Activated naive CD4-positive, alpha-beta T cell treated with anti-CD3 and anti-CD28 coated beads for 36 hours (primary cell): ENCODE results near the gene OBSCN. TPM values are rescaled to one million over a fixed set of nuclear protein-coding genes. Genes with fewer than 3 reads are reported as not detected.
"Not testable (repeated sequence)": the region's sequence is repeated elsewhere in the genome, so short reads cannot be mapped to it uniquely, and the experiment has no call there.

Source experiments
- CTCF ChIA-PET: fragments of 350-600 bp; sonication (Branson Sonifier 250); formaldehyde crosslinking; loops from one replicate; lab custom pipeline; 2021; ENCODE audit warnings: antibody characterized with exemption; lab: Charles Lee
- DNase-seq: peaks from one replicate; pipeline ENCODE4 v3.0.0-alpha.2; 2020
- H3K27ac Mint-ChIP-seq: one replicate; pipeline ENCODE4 v1.8.0; 2021; ENCODE audit warnings: mild to moderate bottlenecking, mixed read lengths
- H3K27me3 Mint-ChIP-seq: one replicate; pipeline ENCODE4 v1.8.0; 2021; ENCODE audit warnings: low read depth, mixed read lengths
- H3K36me3 Mint-ChIP-seq: one replicate; pipeline ENCODE4 v1.8.0; 2021; ENCODE audit warnings: low read depth, mixed read lengths
- H3K4me1 Mint-ChIP-seq: one replicate; pipeline ENCODE4 v1.8.0; 2021; ENCODE audit warnings: low read depth, mixed read lengths
- H3K4me3 Mint-ChIP-seq: one replicate; pipeline ENCODE4 v1.8.0; 2021; ENCODE audit warnings: mild to moderate bottlenecking, moderate library complexity, mixed read lengths
- H3K9me3 Mint-ChIP-seq: one replicate; pipeline ENCODE4 v1.8.0; 2021; ENCODE audit warnings: mixed read lengths
- intact Hi-C: fragments of 100-400 bp; cut with micrococcal nuclease; formaldehyde crosslinking; loops from one replicate; pipeline ENCODE4 v1.15.1; 2023
- total RNA-seq, 2 experiments: library from RNA; stranded (reverse); gene quantifications; one replicate each; pipeline ENCODE4 v1.2.3, GENCODE V29; 2021

Gene OBSCN
- total RNA-seq, 2 experiments from 2014 or later: 11.5 to 13.5 TPM

- Mint-ChIP-seq H3K27me3 (no peaks in the 10 kb centered on the region), H3K9me3 (no peaks in the 10 kb centered on the region), H3K4me3 (no peak overlapping the region), H3K27ac (no peak overlapping the region), H3K36me3 (no peaks in the 10 kb centered on the region), H3K4me1 (peaks cover 6% of the 10 kb centered on the region)
- CTCF ChIA-PET: interaction anchor here (0.7 to 1.6 kb wide), 5 partner anchors 12 to 275 kb away, joined by 3 to 9 read pairs (median 5); no protein-coding TSS in a partner anchor
- intact Hi-C loops: no loop called here
- no peak for DNase-seq
These were observed 26.7 kb upstream of the OBSCN start for GRCh38 chr1:228180959-228181644.

- intact Hi-C loops: no loop called here
- Mint-ChIP-seq H3K36me3 (no peaks in the 10 kb centered on the region), H3K27me3 (no peaks in the 10 kb centered on the region), H3K4me1 (peaks cover 7% of the 10 kb centered on the region), H3K9me3 (no peaks in the 10 kb centered on the region), H3K27ac (no peak overlapping the region), H3K4me3 (no peak overlapping the region)
- CTCF ChIA-PET: interaction anchor here (0.9 to 1.4 kb wide), 2 partner anchors 12 to 182 kb away, joined by 3 to 5 read pairs; no protein-coding TSS in a partner anchor
- no peak for DNase-seq
These were observed 26.2 kb upstream of the OBSCN start for GRCh38 chr1:228181645-228182034.

GRCh38 chr1:228182296-228183030, 25.4 kb upstream of the OBSCN start:
- CTCF ChIA-PET: interaction anchor here (1.4 kb wide), 1 partner anchor 11 kb away, joined by 5 read pairs; no protein-coding TSS in a partner anchor
- no peak overlapping the region for H3K27ac Mint-ChIP-seq
- peaks cover 7% of the 10 kb centered on the region for H3K4me1 Mint-ChIP-seq
- H3K36me3 Mint-ChIP-seq: no peaks in the 10 kb centered on the region
- no peak for DNase-seq
- no peaks in the 10 kb centered on the region for H3K27me3 Mint-ChIP-seq
- intact Hi-C loops: no loop called here
- no peak overlapping the region for H3K4me3 Mint-ChIP-seq
- no peaks in the 10 kb centered on the region for H3K9me3 Mint-ChIP-seq

- DNase-seq: no peak
- CTCF ChIA-PET: no interaction called here
- Mint-ChIP-seq H3K9me3 (no peaks in the 10 kb centered on the region), H3K27ac (no peak overlapping the region), H3K36me3 (no peaks in the 10 kb centered on the region), H3K4me3 (no peak overlapping the region), H3K27me3 (no peaks in the 10 kb centered on the region), H3K4me1 (peaks cover 7% of the 10 kb centered on the region)
- intact Hi-C loops: no loop called here
These were observed 23.7 kb upstream of the OBSCN start for GRCh38 chr1:228184152-228184551.

- Mint-ChIP-seq H3K4me1 (peaks cover 7% of the 10 kb centered on the region), H3K4me3 (no peak overlapping the region), H3K27me3 (no peaks in the 10 kb centered on the region), H3K9me3 (no peaks in the 10 kb centered on the region), H3K36me3 (no peaks in the 10 kb centered on the region), H3K27ac (no peak overlapping the region)
- intact Hi-C loops: no loop called here
- DNase-seq: no peak
- CTCF ChIA-PET: interaction anchor here (1.6 kb wide), 1 partner anchor 186 kb away, joined by 3 read pairs; no protein-coding TSS in a partner anchor
These were observed 22.2 kb upstream of the OBSCN start for GRCh38 chr1:228185641-228185965.

- CTCF ChIA-PET: interaction anchor here (1.3 kb wide), 1 partner anchor 25 kb away, joined by 3 read pairs; no protein-coding TSS in a partner anchor
- intact Hi-C loops, DNase-seq, H3K9me3 Mint-ChIP-seq, H3K27ac Mint-ChIP-seq, H3K4me3 Mint-ChIP-seq, H3K4me1 Mint-ChIP-seq, H3K27me3 Mint-ChIP-seq, H3K36me3 Mint-ChIP-seq: not testable (repeated sequence)
These were observed 19.6 kb upstream of the OBSCN start for GRCh38 chr1:228188249-228188648.

GRCh38 chr1:228190182-228190581, 17.7 kb upstream of the OBSCN start:
- CTCF ChIA-PET: interaction anchor here (1.5 to 1.6 kb wide), 2 partner anchors 22 to 191 kb away, joined by 3 to 4 read pairs; no protein-coding TSS in a partner anchor
- Mint-ChIP-seq H3K27me3 (no peaks in the 10 kb centered on the region), H3K4me3 (no peak overlapping the region), H3K36me3 (no peaks in the 10 kb centered on the region), H3K27ac (no peak overlapping the region), H3K4me1 (peaks cover 7% of the 10 kb centered on the region), H3K9me3 (no peaks in the 10 kb centered on the region)
- DNase-seq: no peak
- intact Hi-C loops: no loop called here

- Mint-ChIP-seq H3K27me3 (no peaks in the 10 kb centered on the region), H3K4me3 (no peak overlapping the region), H3K27ac (no peak overlapping the region), H3K4me1 (peaks cover 4% of the 10 kb centered on the region), H3K36me3 (no peaks in the 10 kb centered on the region), H3K9me3 (no peaks in the 10 kb centered on the region)
- DNase-seq: no peak
- intact Hi-C loops: no loop called here
- CTCF ChIA-PET: interaction anchor here (1.5 kb wide), 1 partner anchor 23 kb away, joined by 3 read pairs; no protein-coding TSS in a partner anchor
These were observed 17.1 kb upstream of the OBSCN start for GRCh38 chr1:228190778-228191177.

- Mint-ChIP-seq H3K27me3 (no peaks in the 10 kb centered on the region), H3K36me3 (peaks cover 17% of the 10 kb centered on the region)
- CTCF ChIA-PET: no interaction called here
These were observed 13.4 kb upstream of the OBSCN start for GRCh38 chr1:228194436-228194835.

GRCh38 chr1:228194921-228195812, 12.7 kb upstream of the OBSCN start:
- H3K4me1 Mint-ChIP-seq: no peaks in the 10 kb centered on the region
- no peaks in the 10 kb centered on the region for H3K27me3 Mint-ChIP-seq
- H3K4me3 Mint-ChIP-seq: no peak overlapping the region
- peaks cover 14% of the 10 kb centered on the region for H3K9me3 Mint-ChIP-seq
- no peak overlapping the region for H3K27ac Mint-ChIP-seq
- CTCF ChIA-PET: no interaction called here
- H3K36me3 Mint-ChIP-seq: peaks cover 20% of the 10 kb centered on the region
- no peak for DNase-seq
- intact Hi-C loops: no loop called here

More at GRCh38 chr1:228194436-228194835, 13.4 kb upstream of the OBSCN start:
- intact Hi-C loops: no loop called here
- no peaks in the 10 kb centered on the region for H3K4me1 Mint-ChIP-seq
- peaks cover 11% of the 10 kb centered on the region for H3K9me3 Mint-ChIP-seq
- no peak overlapping the region for H3K4me3 Mint-ChIP-seq
- no peak overlapping the region for H3K27ac Mint-ChIP-seq
- no peak for DNase-seq

- Mint-ChIP-seq H3K27ac (no peak overlapping the region), H3K4me3 (no peak overlapping the region), H3K27me3 (no peaks in the 10 kb centered on the region), H3K4me1 (no peaks in the 10 kb centered on the region), H3K9me3 (peaks cover 14% of the 10 kb centered on the region), H3K36me3 (peaks cover 20% of the 10 kb centered on the region)
- no peak for DNase-seq
- intact Hi-C loops: no loop called here
- CTCF ChIA-PET: no interaction called here
These were observed 10.2 kb upstream of the OBSCN start for GRCh38 chr1:228197555-228198147.
